Measurements from ENCODE around the gene TGFA. TPM values are rescaled to one million over a fixed set of nuclear protein-coding genes. Genes with fewer than 3 reads are reported as not detected.

The TGFA gene
- total RNA-seq, 1 donor from 2014 or later: 1.4 TPM

DNA sequence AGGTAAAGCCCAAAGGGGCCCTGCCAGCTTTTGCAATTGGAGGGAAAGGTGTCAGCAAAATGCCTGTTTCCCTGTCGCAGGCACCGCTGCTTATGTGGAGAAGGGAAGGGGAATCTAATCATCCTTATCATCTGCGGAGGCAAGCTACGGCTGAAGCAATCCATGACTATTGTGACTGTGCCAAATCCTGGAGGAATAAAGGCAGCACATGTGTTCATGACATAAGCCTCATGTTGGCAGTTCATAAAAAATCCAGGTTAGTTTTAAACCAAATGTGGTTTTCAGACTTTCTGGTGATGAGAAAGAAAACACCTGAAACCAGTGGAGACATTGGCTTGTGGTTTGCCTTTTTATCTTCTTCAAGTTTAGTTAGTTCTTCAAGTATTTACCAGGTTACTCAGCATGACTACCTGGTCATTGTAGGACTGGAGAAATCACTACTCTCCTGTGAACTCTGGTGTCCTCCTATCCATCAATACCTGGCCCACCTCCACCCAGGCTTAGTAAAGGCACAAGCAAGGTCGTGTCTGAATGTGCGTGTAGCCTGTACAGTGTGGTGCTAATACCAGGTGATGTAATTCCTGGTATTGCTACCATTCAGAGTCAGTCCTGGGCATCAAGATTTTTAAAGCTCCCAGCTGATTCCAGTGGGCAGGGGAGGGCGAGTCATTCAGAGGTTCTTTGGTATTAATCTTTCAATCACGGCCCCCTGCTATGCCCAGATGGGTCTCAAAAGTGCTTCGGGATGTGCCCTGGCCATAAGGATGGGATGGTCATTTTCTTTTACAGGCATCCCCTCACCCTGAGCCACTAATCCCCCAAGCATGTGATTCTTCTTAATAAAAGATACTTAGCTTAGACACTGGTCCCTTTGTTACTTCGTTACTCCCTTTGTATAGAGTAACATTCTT is 96.8 kb downstream of the TGFA start:
- FAIRE-seq (no peak), DNase-seq (ENCODE audit: low read depth) (no peak)
- Histone ChIP-seq H3K9me3 (ENCODE audit: insufficient read depth, low read depth, low read length) (no peaks in the 10 kb centered on the region), H3K36me3 (ENCODE audit: insufficient read depth, low read length) (no peaks in the 10 kb centered on the region), H4K20me1 (ENCODE audit: insufficient read depth, low read length) (no peaks in the 10 kb centered on the region), H3K4me2 (ENCODE audit: low read length) (no peak overlapping the region), H3K4me3 (ENCODE audit: insufficient read depth, low read depth, low read length) (no peak overlapping the region), H3K79me2 (ENCODE audit: insufficient read depth, low read length) (no peaks in the 10 kb centered on the region), H3K27me3 (ENCODE audit: insufficient read depth, low read length) (peaks cover 4% of the 10 kb centered on the region), H3K4me1 (ENCODE audit: insufficient read depth, low read length) (no peaks in the 10 kb centered on the region), H2AFZ (ENCODE audit: low read depth, low read length) (no peak overlapping the region), H3K9ac (ENCODE audit: low read length) (no peak overlapping the region), H3K27ac (ENCODE audit: low read depth, low read length) (no peak overlapping the region)
- H3K4me1 Mint-ChIP-seq (ENCODE audit: low read depth, unreplicated experiment): no peaks in the 10 kb centered on the region
- no peak overlapping the region for H3K27ac Mint-ChIP-seq (ENCODE audit: unreplicated experiment)
- no peaks in the 10 kb centered on the region for H3K36me3 Mint-ChIP-seq (ENCODE audit: low read depth, unreplicated experiment)
- H3K4me3 Mint-ChIP-seq (ENCODE audit: unreplicated experiment): no peak overlapping the region
- TF ChIP-seq, protein P1, sequence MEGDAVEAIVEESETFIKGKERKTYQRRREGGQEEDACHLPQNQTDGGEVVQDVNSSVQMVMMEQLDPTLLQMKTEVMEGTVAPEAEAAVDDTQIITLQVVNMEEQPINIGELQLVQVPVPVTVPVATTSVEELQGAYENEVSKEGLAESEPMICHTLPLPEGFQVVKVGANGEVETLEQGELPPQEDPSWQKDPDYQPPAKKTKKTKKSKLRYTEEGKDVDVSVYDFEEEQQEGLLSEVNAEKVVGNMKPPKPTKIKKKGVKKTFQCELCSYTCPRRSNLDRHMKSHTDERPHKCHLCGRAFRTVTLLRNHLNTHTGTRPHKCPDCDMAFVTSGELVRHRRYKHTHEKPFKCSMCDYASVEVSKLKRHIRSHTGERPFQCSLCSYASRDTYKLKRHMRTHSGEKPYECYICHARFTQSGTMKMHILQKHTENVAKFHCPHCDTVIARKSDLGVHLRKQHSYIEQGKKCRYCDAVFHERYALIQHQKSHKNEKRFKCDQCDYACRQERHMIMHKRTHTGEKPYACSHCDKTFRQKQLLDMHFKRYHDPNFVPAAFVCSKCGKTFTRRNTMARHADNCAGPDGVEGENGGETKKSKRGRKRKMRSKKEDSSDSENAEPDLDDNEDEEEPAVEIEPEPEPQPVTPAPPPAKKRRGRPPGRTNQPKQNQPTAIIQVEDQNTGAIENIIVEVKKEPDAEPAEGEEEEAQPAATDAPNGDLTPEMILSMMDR (IDR thresholded peaks at IDR 0.05; ENCODE audit: insufficient read depth, low read depth, low read length): no peak
- TF ChIP-seq EZH2 (IDR thresholded peaks at IDR 0.05; ENCODE audit: insufficient read depth, low read length): no peak
- peaks cover 2% of the 10 kb centered on the region for H3K9me3 Mint-ChIP-seq (ENCODE audit: unreplicated experiment)
- peaks cover 32% of the 10 kb centered on the region for H3K27me3 Mint-ChIP-seq (ENCODE audit: low read depth, unreplicated experiment)

DNA sequence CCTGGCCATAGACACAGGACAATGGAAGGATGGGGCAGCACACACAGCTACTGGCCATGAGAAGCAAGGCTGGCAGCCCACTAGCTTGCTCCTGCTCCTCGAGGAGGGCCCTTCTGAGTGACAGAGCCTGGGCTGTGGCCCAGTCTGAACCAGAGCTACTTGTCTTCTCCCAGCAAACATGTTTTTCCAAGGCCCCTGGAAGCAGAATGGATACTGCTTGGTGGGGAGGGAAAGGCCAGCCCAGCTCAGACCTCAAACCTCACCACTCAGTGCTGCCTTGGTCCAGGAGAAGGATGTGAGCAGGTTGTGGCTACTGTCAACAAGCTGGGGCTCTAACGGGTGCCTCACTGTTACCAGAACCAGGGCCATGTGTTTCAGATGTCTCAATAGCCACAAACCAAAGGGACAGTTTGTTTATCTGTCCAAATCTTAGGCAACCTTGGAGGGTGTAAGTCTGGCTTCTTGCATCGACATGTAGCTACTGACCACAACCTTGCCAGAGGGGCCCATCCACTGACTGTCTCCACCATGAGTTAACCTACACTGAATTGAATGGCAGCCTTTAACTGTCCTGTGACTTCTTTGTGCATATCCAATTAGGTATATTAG is 98.6 kb downstream of the TGFA start:
- Histone ChIP-seq H3K27ac (ENCODE audit: low read depth, low read length) (no peak overlapping the region), H3K4me1 (ENCODE audit: insufficient read depth, low read length) (no peaks in the 10 kb centered on the region), H3K4me2 (ENCODE audit: low read length) (no peak overlapping the region), H3K79me2 (ENCODE audit: insufficient read depth, low read length) (no peaks in the 10 kb centered on the region), H3K4me3 (ENCODE audit: insufficient read depth, low read depth, low read length) (no peak overlapping the region), H3K27me3 (ENCODE audit: insufficient read depth, low read length) (peaks cover 4% of the 10 kb centered on the region), H2AFZ (ENCODE audit: low read depth, low read length) (no peak overlapping the region), H4K20me1 (ENCODE audit: insufficient read depth, low read length) (no peaks in the 10 kb centered on the region), H3K9ac (ENCODE audit: low read length) (no peak overlapping the region), H3K9me3 (ENCODE audit: insufficient read depth, low read depth, low read length) (no peaks in the 10 kb centered on the region), H3K36me3 (ENCODE audit: insufficient read depth, low read length) (no peaks in the 10 kb centered on the region)
- TF ChIP-seq, protein P1 (IDR thresholded peaks at IDR 0.05; ENCODE audit: insufficient read depth, low read depth, low read length): no peak
- TF ChIP-seq EZH2 (IDR thresholded peaks at IDR 0.05; ENCODE audit: insufficient read depth, low read length): no peak
- DNase-seq (ENCODE audit: low read depth) (no peak), FAIRE-seq (no peak)
- peaks cover 30% of the 10 kb centered on the region for H3K27me3 Mint-ChIP-seq (ENCODE audit: low read depth, unreplicated experiment)
- no peaks in the 10 kb centered on the region for H3K4me1 Mint-ChIP-seq (ENCODE audit: low read depth, unreplicated experiment)
- H3K27ac Mint-ChIP-seq (ENCODE audit: unreplicated experiment): no peak overlapping the region
- peaks cover 2% of the 10 kb centered on the region for H3K36me3 Mint-ChIP-seq (ENCODE audit: low read depth, unreplicated experiment)
- H3K9me3 Mint-ChIP-seq (ENCODE audit: unreplicated experiment): peaks cover 2% of the 10 kb centered on the region
- no peak overlapping the region for H3K4me3 Mint-ChIP-seq (ENCODE audit: unreplicated experiment)

Data from astrocyte (in vitro differentiated cells and primary cell).